GM19035 (cell line): ENCODE measurements around the gene LENEP.
A peak's percentile ranks its signal among the peaks of the same experiment; 100 is the strongest.

Experiments used
- ATAC-seq: cut with Tn5 transposase; IDR thresholded peaks from one replicate; pipeline ENCODE4 v1.9.1; 2021; ENCODE audit not compliant: unreplicated experiment

LENEP gene

DNA sequence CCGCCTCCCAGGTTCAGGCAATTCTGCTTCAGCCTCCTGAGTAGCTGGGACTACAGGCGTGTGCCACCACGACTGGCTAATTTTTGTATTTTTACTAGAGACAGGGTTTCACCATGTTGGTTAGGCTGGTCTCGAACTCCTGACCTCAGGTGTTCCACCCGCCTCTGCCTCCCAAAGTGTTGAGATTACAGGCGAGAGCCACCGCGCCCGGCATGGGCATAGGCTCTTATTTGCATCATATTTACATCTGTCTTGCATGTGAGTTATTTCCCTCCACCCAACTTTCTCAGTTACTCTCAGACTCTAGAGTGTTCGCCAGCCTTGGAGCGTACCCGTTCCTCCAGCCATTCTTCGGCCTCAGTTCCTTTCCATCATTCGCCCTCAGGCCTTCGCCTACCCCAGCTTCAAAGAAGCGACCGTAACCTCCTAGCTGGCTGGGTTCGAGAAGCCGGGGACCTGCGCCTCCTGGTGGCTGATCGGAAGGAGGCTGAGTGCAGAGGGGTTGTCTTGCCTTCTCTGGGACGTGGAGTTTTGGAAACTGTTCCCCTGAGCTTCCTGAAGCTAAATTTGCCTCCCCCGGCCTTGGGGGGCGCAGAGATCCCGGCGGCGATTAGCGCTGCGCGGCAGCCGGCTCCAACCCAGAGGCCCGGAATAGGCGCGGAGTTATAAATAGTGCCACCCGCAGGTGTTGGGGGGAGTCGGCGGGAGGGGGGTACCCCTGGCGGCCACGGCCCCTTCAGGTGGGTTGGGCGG, 5.6 kb downstream of the LENEP start:
- no peak for ATAC-seq

- no peak for ATAC-seq
These were observed 6.4 kb downstream of the LENEP start for GRCh38 chr1:154999571-155000410.

GRCh38 chr1:155000411-155000725, 7.0 kb downstream of the LENEP start:
- no peak for ATAC-seq

GRCh38 chr1:155000726-155001424, 7.5 kb downstream of the LENEP start:
- ATAC-seq: peak; percentile 38

GRCh38 chr1:155001425-155001674, 8.0 kb downstream of the LENEP start:
- no peak for ATAC-seq

- ATAC-seq: peak; percentile 58
These were observed 8.5 kb downstream of the LENEP start for GRCh38 chr1:155001675-155002463.

DNA sequence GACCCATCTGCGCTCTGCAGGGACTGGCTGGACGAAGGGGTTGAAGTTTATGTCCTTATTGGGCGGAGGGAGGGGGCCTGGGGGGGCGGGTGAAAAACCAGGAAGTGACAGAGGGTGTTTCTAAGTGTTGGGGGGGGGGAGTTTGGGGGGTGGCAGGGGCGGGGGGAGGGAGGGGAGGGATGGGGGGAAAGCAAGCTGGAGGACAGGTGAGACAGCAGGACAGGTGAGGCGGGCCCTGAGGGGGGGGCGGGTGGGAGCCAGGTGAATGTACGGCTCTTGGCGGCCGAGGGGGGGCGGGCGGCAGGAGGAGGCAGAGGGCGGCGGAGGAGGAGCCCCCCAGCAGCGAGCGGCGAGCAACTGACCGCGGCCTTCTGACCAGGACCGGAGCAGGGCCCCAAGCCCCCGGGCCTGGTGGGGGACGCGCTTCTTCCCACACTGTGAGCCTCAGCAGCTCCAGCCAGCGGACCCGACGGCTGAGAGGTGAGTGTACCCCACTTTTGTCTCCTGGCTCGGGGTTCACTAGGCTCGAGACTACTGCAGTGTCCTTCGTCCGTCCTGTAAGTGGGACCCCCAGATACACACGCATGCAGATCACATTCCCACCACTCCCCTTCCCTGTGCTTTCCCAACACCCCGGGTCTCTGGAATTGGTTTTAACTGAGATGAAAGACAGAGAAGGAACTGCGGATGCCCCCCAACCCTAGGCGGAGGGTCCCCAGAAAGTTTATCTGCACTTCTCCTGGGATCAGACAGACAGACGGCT, 9.3 kb downstream of the LENEP start, which contains the start of gene ZBTB7B:
TSS of gene ZBTB7B (plus strand) at position 339 of the 763 bp plus-strand sequence. CDS start 11,859 bp downstream, outside the sequence.
- peak; percentile 2 for ATAC-seq

- ATAC-seq: no peak
These were observed 9.9 kb downstream of the LENEP start for GRCh38 chr1:155003227-155003765.

DNA sequence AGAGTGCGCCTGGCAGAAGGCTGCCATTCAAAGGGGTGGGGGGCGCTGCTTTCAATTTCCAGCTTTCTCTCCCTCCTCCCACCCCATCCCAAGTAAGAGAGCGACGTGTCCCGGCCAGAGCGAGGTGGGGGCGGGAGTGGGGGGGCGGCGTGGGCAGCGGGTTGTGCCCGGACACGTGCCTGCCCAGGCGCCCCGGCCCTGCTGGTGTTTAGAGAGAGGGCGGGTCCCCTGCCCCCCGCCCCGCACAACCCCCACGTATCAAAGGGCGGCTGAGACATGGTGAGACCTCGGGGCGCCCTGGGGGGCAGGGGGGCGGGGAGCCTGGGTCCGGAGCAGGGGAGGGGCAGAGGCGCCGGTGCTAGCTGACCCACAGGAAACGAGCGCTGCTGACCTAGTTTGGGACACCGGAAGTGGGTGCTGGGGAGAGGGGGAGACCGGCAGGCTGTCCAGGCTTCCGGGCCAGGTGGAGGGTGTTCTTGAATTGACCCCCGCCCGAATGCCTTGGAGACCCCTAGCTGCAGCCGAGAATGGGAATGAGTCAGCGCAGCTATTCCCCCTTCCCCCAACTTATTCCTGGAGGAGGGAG, 10.5 kb downstream of the LENEP start:
- no peak for ATAC-seq

DNA sequence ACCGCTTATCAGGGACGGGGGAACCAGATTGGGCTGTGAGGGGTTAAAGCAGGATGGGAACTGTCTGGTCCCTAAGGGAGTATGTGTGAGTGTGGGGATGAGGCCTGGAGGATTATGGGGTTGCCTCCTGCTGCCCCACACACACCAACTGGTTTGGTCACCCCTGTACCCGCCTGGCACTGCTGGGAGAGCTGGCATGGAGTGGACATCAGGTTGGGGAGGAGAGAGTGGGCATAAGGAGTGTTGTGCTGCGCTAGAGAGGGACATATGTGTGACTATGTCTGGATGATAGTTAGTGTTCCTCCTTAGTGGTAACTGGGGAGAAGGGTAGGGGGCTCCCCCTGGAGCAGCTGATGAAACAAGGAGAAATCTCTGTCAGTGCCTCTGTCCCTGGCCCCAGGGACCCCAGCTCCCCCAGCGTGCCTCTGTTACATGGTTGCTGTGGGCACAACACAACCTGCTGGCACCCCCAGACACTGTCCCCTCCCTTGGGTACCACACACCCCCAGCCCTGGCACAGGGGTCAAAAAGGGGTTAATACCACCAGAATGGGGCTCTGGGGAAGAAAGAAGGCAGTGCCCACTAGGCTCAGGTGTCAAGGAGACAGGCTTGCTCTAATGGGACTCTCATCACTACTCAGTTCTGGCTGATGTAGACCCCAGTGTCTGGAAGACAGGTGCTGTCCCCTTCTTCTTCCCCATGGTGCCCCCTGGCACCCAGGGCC, 11.1 kb downstream of the LENEP start:
- no peak for ATAC-seq

DNA sequence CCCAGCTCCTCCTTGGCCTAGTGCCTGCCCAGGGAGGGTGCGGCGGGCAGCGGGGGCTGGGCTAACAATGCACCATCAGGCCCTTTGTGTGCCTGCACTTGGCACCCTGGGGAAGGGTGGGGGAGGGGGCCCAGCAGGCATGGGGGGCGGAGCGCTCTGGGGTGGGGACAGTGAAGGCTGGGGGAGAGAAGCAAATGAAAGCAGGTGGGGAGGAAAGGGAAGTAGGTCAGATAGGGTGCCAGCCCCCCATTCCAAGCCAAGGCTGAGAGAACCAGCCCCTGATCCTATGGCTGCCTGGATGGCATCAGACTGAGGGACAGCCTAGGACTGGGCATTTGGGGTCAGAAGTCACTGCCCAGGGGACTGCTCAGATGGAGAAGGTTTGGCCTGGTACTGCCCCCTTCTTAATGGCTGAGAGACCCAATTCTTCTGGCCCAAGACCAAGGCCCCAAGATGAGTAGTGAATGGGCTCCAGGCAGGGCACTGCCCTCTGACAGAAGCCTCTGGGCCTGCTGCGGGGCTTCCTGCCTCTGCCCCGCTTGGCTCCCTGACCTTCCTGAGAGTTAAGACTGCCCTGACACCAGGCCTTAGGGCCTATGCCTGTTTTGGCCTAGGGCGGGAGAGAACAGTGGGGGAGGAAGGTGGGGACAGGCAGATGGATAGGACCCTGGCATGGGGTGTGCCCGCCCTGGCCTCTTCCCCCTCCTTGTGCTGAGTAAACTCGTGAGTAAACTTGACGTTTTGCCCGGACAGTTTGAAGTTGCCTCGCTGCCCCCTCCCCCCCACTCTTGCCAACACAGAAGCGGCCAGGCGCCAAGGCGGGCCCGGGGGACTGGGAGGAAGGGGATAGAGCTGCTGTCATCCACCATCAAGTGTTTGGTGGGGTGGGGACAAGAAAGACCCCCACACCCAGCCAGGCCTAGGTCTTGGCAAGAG, 12.0 kb downstream of the LENEP start:
- no peak for ATAC-seq

GRCh38 chr1:155006601-155007101, 13.3 kb downstream of the LENEP start:
- no peak for ATAC-seq

- no peak for ATAC-seq
These were observed 14.0 kb downstream of the LENEP start for GRCh38 chr1:155007251-155007828.

- ATAC-seq: no peak
These were observed 14.9 kb downstream of the LENEP start for GRCh38 chr1:155008015-155008941.

- no peak for ATAC-seq
These were observed 15.9 kb downstream of the LENEP start for GRCh38 chr1:155009221-155009711.

DNA sequence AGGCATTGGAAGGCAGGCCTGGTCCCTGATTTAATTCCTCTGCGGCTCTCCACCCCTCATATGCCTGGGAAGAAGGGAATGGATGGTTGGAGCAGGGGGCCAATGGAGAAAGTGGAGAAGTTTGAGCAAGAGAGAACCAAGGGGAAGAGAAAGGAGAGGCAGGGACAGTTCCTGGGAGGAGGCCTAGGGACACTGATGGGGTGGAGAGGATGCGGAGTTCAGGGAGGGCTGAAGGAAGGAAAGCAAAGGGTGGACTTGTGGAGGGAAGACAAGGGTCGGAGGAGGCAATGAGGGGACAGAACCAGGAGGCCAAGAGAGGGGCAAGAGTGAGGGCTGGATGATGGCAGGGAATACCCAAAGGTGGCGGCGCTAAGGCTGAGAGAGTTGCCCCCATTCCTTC, 16.4 kb downstream of the LENEP start:
- no peak for ATAC-seq
